ENCODE data around the gene ALDH1L1. TPM values are rescaled to one million over a fixed set of nuclear protein-coding genes. Genes with fewer than 3 reads are reported as not detected.

Gene ALDH1L1
- total and polyA plus RNA-seq, 8 donors: 0.39 to 1.8 (median 0.51) TPM

DNA sequence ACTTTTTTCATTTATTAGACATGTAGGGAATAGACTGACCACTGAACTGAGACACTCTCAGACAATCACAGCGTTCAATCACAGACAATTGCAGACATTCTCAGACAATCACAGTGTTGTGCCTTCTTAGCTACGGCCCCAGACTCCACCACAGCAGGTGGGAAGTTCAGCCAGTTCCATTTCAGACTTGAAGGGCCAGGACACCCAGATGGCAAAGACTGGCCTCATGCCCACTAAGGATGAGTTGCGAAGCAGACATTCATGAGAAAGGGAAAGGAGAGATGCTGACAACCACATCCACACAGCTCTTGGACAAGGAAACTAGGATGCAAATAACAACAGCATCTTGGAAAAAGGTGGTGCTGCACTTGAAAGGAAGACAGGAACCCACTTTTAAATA, 21.9 kb upstream of the ALDH1L1 start:
- TF ChIP-seq, protein P1, sequence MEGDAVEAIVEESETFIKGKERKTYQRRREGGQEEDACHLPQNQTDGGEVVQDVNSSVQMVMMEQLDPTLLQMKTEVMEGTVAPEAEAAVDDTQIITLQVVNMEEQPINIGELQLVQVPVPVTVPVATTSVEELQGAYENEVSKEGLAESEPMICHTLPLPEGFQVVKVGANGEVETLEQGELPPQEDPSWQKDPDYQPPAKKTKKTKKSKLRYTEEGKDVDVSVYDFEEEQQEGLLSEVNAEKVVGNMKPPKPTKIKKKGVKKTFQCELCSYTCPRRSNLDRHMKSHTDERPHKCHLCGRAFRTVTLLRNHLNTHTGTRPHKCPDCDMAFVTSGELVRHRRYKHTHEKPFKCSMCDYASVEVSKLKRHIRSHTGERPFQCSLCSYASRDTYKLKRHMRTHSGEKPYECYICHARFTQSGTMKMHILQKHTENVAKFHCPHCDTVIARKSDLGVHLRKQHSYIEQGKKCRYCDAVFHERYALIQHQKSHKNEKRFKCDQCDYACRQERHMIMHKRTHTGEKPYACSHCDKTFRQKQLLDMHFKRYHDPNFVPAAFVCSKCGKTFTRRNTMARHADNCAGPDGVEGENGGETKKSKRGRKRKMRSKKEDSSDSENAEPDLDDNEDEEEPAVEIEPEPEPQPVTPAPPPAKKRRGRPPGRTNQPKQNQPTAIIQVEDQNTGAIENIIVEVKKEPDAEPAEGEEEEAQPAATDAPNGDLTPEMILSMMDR (IDR thresholded peaks at IDR 0.05): no peak
- no peak for ATAC-seq
- no peak overlapping the region for H3K4me3 ChIP-seq
- intact Hi-C loops (cut with DNase I): no loop called here
- DNase-seq: no peak
- no peaks in the 10 kb centered on the region for H3K36me3 ChIP-seq
- H3K27me3 ChIP-seq: no peaks in the 10 kb centered on the region
- H3K9me3 ChIP-seq: no peaks in the 10 kb centered on the region
- no peaks in the 10 kb centered on the region for H3K4me1 ChIP-seq
- no peak overlapping the region for H3K27ac ChIP-seq

GRCh38 chr3:126201168-126201567, 20.8 kb upstream of the ALDH1L1 start:
- Histone ChIP-seq H3K27me3 (no peaks in the 10 kb centered on the region), H3K4me1 (no peaks in the 10 kb centered on the region), H3K27ac (no peak overlapping the region), H3K36me3 (no peaks in the 10 kb centered on the region), H3K4me3 (no peak overlapping the region), H3K9me3 (no peaks in the 10 kb centered on the region)
- DNase-seq (no peak), ATAC-seq (no peak)
- intact Hi-C loops (cut with DNase I): no loop called here
- TF ChIP-seq, protein P1 (IDR thresholded peaks at IDR 0.05): no peak

- H3K27me3 ChIP-seq: no peaks in the 10 kb centered on the region
- H3K36me3 ChIP-seq: no peaks in the 10 kb centered on the region
- ATAC-seq (no peak), DNase-seq (no peak)
- intact Hi-C loops (cut with DNase I): no loop called here
- no peaks in the 10 kb centered on the region for H3K4me1 ChIP-seq
- H3K4me3 ChIP-seq: no peak overlapping the region
- no peak overlapping the region for H3K27ac ChIP-seq
- TF ChIP-seq, protein P1 (IDR thresholded peaks at IDR 0.05): no peak
- H3K9me3 ChIP-seq: no peaks in the 10 kb centered on the region
Measured at GRCh38 chr3:126200534-126200933, 20.1 kb upstream of the ALDH1L1 start.

GRCh38 chr3:126199256-126199655, 18.9 kb upstream of the ALDH1L1 start:
- ATAC-seq (no peak), DNase-seq (no peak)
- TF ChIP-seq, protein P1 (IDR thresholded peaks at IDR 0.05): no peak
- intact Hi-C loops (cut with DNase I): no loop called here
- Histone ChIP-seq H3K4me3 (no peak overlapping the region), H3K4me1 (no peaks in the 10 kb centered on the region), H3K9me3 (peaks cover 0 to 10% of the 10 kb centered on the region in 2 donors), H3K27me3 (no peaks in the 10 kb centered on the region), H3K27ac (no peak overlapping the region), H3K36me3 (no peaks in the 10 kb centered on the region)

GRCh38 chr3:126197854-126198584, 17.6 kb upstream of the ALDH1L1 start:
- Histone ChIP-seq H3K9me3 (peaks cover 0 to 14% of the 10 kb centered on the region in 2 donors), H3K4me3 (no peak overlapping the region), H3K27ac (no peak overlapping the region), H3K36me3 (no peaks in the 10 kb centered on the region), H3K27me3 (no peaks in the 10 kb centered on the region), H3K4me1 (no peaks in the 10 kb centered on the region)
- ATAC-seq (peak; percentile 96), DNase-seq (peak in 1 of 4 donors; percentile 56)
- intact Hi-C loops (cut with DNase I): no loop called here
- TF ChIP-seq, protein P1 (IDR thresholded peaks at IDR 0.05): peak; percentile 62 to 71
